Measurements from ENCODE around the gene PPP2R5D.
A peak's percentile ranks its signal among the peaks of the same experiment; 100 is the strongest.
"Not testable (repeated sequence)": the region's sequence is repeated elsewhere in the genome, so short reads cannot be mapped to it uniquely, and the experiment has no call there.

The PPP2R5D gene

DNA sequence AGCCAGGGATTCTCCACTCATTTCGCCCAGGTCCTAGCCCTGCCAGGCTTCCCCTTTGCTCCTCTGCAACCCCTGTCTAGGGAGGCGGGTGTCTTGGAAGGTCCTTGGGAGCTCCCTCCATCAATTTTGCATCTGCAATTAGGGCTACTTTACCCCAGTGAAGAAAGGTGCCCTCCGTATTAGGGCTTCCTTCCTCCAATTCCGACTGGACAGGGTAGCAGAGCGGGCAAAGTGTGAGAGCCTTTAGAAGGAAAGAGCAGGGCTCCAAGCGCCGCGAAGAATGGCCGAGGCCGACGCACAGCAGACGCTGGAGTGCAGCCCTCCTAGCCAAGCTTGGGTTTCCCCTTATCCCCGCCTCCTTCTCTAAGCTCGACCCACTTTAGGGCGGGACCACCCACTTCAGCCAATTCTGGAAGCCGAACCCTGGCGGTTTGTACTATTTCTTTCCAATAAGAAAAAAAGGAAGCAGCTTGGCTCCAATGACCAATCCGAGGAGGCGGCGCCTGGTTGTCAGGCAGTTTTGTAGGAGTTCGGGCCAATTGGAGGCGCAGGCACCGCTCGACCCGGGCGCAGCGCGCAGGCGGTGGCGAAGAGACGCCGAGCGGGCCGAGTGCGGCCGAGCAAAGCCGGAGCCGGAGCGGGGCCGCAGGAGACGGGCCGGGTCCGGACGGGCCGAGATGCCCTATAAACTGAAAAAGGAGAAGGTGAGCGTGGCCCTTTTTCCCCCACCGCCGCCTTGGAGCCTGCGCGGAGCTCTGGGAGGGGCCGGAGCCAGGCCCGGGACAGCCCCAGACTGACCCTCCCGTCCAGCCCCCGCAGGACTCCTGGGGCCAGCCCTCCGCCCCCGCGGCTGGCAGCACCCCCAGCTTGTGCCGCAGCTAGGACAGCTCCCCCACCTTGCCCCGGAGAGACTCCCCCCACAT is at the start of gene PPP2R5D:
PPP2R5D (plus strand) TSS at position 570 of the 923 bp plus-strand sequence; CDS start at position 678, 108 bp downstream.
- DNase-seq = peak; percentile 97

DNA sequence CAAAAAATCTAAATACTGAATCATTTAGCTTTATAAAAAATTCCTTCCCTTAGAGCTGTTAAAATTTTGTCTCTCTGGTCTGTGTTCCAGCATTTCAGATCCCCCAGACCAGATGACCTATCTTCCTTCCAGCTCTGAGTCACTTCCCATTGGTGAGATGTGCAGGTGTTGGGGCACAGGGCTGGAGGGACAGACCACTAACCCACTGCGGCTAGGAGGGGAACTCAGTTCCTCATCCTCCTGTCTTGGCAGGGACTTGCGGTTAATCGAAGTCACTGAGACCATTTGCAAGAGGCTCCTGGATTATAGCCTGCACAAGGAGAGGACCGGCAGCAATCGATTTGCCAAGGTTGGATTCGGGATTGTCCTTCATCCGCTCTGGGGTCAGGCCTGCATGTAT is 49.0 kb upstream of the PPP2R5D start:
- DNase-seq = no peak

DNA sequence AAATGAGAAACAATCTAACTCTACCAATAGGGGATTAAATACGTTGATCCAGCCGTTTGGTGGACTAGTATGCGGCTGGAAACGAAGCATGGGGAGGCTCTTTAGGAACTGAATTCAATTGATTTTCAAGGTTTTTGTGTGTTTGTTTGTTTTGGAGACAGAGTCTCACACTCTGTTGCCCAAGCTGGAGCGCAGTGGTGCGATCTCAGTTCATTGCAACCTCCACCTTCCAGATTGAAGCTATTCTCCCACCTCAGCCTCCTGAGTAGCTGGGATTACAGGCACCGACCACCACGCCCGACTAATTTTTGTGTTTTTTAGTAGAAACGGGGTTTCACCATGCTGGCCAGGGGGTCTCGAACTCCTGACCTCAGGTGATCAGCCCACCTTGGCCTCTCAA is 48.0 kb upstream of the PPP2R5D start:
- DNase-seq = no peak

DNA sequence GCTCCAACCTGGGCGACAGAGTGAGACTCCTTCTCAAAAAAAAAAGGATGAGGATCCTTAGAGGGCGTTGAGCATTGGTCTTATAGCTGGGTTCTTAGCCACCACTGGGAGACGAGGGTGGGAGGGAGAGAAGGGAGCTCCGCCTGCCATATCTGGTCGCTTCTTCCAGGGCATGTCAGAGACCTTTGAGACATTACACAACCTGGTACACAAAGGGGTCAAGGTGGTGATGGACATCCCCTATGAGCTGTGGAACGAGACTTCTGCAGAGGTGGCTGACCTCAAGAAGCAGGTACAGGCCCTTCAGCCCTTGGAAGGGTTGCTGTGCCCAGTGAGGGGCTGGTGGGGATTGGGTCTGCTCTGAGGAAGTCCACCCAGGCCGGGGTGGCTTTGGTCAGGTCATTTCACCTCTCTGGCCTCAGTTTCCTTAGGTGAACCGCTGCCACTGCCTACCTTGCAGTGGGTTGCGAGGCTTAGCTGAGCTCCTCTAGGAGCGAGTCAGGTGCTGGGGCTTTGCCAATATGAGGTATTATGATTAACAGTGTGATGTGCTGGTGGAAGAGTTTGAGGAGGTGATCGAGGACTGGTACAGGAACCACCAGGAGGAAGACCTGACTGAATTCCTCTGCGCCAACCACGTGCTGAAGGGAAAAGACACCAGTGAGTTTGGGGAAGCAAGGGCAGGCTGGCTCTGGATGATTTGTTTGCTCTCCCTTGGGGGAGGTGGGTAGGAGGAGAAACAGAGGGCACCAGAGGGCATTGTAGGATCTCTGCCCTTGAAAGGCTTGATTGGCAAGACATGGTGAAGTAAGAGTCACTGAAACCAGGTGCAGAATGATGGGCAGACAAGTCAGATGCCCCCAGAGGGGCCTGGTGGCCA is 46.6 kb upstream of the PPP2R5D start:
- DNase-seq = no peak

DNA sequence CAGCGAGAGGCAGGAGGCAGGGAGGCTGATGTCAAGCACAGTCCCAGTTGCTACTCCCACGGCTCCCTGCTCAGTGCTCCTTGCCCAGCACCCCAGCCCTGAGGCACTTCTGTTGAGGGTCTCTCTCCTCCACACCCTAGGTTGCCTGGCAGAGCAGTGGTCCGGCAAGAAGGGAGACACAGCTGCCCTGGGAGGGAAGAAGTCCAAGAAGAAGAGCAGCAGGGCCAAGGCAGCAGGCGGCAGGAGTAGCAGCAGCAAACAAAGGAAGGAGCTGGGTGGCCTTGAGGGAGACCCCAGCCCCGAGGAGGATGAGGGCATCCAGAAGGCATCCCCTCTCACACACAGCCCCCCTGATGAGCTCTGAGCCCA is 46.0 kb upstream of the PPP2R5D start:
- DNase-seq = no peak

DNA sequence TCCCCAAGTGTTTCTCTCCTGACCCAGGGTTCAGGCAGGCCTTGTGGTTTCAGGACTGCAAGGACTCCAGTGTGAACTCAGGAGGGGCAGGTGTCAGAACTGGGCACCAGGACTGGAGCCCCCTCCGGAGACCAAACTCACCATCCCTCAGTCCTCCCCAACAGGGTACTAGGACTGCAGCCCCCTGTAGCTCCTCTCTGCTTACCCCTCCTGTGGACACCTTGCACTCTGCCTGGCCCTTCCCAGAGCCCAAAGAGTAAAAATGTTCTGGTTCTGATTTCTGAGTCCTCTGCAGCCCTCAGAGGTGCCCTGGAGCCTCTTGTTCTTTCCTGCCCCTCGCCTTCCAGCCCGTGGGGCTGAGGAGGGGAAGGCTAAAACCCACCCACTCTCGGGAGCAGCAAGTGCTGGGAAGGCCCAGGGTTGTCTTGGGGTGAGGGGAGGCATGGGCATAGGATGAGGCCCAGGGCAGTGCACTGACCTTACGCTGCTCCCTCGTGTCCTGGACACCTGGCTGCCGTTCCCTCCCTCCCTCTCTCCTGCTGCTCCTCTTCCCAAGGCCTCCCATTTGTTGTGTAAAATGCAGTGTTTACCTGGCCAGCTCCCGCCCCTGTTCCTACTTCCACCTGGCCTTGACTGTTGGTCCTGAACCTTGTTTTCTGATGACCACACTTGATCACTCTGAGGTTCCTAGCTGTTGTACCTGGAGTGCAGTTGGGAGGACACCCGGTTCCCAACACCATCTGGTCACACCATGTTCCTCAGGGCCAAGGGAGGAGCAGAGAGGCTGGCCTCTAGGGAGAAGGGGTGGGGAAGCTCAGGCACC is 45.2 kb upstream of the PPP2R5D start:
- DNase-seq = no peak

DNA sequence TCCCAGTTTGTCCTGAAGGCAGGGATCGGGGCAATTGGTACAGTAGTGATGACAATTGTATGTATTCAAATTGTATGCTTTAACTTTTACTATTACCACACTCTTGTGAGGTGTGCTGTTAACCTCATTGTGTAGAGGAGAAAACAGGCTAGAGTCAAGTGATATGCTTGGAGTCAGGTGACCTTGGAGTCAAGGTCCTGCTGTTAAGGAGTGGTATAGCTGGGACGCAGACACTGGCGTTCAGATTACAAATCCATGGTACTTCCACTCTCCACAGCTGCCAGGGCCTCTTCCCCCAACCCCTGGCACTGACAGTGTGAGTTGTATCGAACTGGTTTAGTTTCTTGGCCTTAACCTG is 44.6 kb upstream of the PPP2R5D start:
- no peak for DNase-seq

DNA sequence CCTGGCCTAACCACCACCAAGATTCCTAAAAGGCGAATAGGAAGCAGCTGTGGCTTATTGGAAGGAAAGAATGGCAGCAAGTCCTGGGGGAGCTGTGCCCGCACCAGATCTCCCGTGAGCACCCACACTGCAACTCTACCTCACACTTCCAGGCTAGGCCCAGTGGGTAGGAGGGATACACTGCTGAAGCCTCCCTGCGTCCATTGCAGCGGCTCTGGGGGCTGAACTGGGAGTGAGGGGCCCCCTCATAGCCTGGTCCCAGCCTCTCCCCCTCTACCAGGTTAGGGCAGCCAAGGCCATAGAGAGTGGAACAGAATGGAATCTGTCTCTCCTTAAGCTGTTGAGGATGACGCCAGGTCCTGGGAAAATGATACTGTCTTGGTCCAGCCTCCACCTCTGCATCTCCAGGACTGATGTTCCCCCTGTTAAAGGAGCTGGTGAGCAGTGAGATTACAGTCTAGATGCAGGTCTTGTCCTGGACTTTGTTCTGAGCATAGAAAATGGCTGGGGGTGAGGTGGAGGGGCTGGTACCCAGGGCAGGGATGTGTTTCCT is 43.8 kb upstream of the PPP2R5D start:
- DNase-seq = no peak

DNA sequence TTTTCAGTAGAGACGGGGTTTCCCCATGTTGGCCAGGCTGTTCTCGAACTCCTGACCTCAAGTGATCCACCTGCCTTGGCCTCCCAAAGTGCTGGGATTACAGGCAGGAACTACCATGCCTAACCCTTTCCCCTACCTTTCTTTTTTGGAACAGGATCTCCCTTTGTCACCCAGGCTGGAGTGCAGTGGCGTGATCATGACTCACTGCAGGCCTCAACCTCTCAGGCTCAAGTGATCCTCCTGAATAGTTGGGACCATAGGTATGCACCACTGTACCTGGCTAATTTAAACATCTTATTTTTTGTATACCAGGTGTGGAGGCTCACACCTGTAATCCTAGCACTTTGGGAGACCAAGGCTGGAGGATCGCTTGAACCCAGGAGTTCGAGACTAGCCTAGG is 43.0 kb upstream of the PPP2R5D start:
- not testable (repeated sequence) for DNase-seq

DNA sequence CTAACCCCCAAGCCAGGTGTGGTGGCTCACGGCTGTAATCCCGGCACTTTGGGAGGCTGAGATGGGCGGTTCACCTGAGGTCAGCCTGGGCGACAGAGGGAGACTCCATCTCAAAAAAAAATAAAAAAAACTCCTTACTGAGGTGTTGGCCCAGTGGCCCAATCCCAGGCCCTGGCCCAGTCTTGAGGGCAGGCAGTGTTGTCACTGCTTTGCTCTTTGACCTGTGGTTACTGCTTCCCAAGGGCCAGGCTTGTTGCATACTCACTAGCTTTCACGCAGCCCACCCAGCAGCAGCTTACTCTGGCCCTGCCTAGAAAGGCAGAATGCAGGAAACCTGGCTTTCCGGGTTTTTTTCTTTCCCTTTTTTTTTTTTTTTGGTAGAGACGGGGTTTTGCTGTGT is 41.9 kb upstream of the PPP2R5D start:
- no peak for DNase-seq

DNA sequence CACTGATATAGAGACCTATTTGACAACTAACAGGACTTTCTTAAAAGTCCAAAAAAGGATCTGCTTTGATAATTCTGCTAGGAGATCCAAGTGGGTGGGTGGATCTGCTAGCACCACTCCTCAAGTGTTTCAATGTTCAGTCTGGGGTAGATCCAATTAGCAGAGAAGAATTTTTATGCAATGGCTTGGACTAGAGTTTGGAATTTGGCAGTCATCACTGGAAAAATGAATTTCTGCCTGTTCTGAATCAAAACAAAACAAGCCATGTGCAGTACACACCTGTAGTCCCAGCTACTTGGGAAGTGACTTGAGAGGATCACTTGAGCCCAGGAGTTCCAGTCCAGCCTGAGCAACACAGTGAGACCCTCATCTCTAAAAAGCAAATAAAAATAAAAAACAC is 36.4 kb upstream of the PPP2R5D start:
- DNase-seq = no peak

DNA sequence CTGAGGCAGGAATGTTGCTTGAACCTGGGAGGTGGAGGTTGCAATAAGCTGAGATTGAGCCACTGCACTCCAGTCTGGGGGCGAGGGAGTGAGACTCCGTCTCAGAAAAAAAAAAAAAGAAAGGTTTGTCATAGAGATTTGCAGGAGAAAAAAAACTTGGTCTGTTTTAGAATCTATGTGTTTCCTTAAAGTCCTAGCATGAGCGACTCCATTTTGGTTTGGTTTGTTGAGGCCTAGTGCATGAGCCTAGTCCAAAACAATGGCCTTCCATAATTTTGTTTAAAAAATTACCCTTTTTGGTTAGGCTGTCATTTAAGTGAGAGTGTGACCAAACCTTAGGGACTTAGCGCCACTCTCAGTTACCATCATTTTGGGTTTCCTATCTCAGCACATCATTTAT is 32.0 kb upstream of the PPP2R5D start:
- no peak for DNase-seq

DNA sequence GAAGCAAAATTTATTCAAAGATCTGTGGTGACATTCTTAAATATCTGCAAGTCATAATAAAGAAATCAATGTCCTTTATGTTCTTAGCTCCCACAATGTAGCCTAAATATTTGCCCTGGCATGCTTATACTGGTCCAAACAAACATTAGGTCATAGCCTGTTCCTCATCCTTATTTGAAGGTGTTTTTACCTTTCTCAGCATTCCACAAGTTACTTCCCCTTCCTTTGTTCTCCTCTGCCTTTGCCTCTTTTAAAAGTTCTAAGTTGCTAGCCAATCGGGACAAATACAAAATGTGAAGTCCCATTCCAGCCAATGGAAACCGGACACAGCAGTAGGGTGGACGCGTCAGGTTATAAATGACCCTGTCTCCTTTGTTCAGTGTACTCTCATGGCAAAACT is 30.0 kb upstream of the PPP2R5D start:
- DNase-seq = not testable (repeated sequence)

DNA sequence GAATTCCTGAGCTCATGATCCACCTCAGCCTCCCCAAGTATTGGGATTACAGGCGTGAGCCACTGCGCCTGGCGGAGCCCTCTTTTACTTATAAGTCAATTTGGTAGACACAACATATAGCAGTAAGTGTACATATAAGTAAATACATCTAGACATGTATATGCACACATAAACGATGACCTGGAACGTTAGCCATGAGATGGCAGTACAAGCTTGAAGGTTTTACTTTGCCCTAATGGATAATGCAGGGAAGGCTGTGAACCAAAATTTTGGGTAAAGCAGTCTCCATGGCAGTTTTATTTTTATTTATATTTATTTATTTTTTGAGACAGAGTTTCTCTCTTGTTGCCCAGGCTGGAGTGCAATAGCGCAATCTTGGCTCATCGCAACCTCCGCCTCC is 26.2 kb upstream of the PPP2R5D start:
- DNase-seq = no peak

DNA sequence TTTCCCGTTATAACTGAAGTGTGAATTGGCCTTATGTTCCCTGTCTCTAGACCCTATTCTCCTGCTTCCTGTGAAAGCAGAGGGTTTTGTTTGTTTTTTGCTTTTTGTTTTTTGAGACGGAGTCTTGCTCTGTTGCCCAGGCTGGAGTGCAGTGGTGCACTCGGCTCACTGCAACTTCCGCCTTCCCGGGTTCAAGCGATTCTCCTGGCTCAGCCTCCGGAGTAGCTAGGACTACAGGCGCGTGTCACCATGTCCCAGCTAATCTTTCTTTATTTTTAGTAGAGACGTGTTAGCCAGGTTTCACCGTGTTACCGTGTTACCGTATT is 24.5 kb upstream of the PPP2R5D start:
- no peak for DNase-seq

DNA sequence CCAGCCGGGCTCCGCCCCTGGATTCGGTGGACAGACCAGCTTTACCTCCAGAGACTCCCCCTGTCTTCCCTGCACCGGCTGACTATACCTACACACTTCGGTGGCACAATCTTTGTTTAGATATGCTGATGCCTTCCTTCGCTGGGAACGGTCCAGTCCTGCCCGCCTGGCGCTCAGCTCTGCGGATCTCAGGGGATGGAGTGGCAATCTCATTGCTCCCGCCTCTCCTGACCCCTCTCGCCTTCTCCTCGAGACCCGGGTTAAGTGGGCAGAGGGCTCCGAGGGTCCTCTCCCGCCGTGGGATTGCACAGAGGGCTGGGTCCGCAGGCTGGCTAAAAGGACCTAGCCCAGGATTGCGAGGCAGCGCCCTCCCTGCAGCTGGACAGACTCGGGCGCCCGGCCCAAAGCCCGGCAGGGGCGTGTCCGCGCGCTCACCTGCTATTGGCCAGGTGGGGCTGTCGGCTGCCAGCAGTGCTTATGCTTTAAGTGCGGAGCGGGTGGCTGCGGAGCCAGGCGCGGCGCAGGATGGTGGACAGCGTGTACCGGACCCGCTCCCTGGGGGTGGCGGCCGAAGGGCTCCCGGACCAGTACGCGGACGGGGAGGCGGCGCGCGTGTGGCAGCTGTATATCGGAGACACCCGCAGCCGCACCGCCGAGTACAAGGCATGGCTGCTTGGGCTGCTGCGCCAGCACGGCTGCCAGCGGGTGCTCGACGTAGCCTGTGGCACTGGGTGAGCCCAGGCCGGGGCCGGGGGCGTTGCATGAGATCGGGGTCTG is 23.9 kb upstream of the PPP2R5D start, which contains the start of gene GNMT:
GNMT (plus strand) TSS at position 512 of the 777 bp plus-strand sequence; CDS start at position 526, 14 bp downstream.
- DNase-seq = peak; percentile 63

DNA sequence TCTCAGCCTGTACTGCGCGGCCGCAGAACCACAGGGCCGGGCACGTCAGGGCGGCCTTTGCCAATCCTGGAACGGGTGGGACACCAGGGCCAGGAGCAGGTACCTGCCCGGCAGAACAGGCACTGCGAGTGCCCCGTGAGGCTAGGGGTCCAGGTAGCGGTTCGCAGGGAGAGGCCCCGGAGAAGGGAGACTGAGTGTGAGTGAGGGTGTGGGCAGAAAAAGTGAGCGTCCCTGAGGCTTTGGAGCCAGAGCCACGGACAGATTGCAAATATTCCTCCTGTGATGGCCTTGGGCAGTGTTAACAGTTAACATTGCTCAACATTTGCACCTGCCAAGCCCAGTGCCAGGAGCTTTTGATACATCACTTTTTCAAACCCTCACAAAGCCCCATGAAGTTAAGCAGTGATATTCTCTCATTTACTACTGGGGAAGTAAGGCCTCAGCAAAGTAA is 23.3 kb upstream of the PPP2R5D start:
- DNase-seq = no peak

DNA sequence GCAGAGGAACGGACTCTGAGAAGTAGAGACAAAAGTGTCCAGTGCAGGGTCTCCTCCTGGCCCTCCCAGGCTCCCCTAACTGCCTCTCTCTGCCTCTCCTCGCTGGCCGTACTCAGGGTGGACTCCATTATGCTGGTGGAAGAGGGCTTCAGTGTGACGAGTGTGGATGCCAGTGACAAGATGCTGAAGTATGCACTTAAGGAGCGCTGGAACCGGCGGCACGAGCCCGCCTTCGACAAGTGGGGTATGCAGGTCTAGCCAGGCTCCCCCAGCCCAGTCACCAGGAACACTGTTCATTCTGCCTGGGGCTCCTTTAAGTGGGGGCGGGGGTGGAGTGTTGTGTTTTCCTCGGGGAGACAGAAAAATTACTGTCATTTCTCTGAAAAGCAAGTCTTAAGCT is 22.3 kb upstream of the PPP2R5D start:
- no peak for DNase-seq

DNA sequence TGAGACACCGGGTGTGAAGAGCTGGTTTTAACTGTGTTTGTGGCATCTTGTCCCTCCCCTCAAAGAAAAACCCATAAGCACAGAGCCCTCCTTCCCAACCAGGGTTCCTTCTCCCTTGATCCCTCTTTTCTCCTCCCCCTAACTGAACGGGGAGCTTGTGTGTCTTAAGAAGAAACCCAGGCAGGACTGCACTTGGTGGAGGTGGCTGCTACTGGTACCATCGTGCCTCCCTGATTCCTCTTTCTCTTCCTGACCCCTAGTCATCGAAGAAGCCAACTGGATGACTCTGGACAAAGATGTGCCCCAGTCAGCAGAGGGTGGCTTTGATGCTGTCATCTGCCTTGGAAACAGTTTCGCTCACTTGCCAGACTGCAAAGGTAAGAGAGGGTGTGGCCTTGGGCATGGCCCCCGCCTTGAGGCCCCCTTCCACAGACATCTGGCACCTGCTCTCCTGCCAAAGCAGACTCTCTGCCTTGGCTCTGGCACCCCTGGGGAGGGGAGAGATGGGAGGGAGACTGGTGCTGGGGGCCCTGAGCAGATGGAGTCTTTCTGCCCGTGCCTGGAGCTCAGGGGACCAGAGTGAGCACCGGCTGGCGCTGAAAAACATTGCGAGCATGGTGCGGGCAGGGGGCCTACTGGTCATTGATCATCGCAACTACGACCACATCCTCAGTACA is 21.7 kb upstream of the PPP2R5D start:
- DNase-seq = no peak

DNA sequence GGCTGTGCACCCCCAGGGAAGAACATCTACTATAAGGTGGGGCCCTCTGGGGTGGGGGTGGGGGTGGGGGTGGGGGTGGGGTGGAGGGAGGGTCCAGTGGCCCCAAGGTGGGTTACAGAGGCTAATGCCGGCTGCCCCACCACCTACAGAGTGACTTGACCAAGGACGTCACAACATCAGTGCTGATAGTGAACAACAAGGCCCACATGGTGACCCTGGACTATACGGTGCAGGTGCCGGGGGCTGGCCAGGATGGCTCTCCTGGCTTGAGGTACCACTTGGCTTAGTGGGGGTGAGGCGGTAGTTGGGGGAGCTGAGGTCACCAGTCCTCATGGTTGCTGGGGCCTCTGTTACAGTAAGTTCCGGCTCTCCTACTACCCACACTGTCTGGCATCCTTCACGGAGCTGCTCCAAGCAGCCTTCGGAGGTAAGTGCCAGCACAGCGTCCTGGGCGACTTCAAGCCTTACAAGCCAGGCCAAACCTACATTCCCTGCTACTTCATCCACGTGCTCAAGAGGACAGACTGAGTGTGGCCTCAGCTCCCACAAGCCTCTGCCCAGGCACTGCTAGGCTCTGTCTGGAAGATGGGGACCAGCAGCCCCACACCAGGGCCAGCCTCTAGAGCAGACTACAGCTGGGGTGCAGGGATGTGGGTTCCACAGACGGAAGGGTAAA is 21.1 kb upstream of the PPP2R5D start:
- no peak for DNase-seq

Data from right forelimb (tissue), 1 donor.